HG03196 (cell line): ENCODE results near the gene DPPA3.
"Not testable (repeated sequence)": the region's sequence is repeated elsewhere in the genome, so short reads cannot be mapped to it uniquely, and the experiment has no call there.

ENCODE experiments used
- ATAC-seq: cut with Tn5 transposase; IDR thresholded peaks from one replicate; pipeline ENCODE4 v1.9.1; 2021; ENCODE audit not compliant: unreplicated experiment

The DPPA3 gene

GRCh38 chr12:7729746-7730145, 18.5 kb downstream of the DPPA3 start:
- ATAC-seq: no peak

GRCh38 chr12:7730984-7731383, 19.8 kb downstream of the DPPA3 start:
- ATAC-seq: not testable (repeated sequence)

GRCh38 chr12:7731486-7731885, 20.3 kb downstream of the DPPA3 start:
- no peak for ATAC-seq

- no peak for ATAC-seq
Observed at GRCh38 chr12:7732993-7733392, 21.8 kb downstream of the DPPA3 start.

GRCh38 chr12:7747246-7747645, 36.0 kb downstream of the DPPA3 start, which contains the start of gene CLEC4C:
Gene CLEC4C, minus strand, starts transcription at chr12:7747375. Its CDS starts 27 bp downstream, at chr12:7747348.
- ATAC-seq: no peak

- no peak for ATAC-seq
Observed at GRCh38 chr12:7748852-7749251, 37.6 kb downstream of the DPPA3 start.

GRCh38 chr12:7749442-7749841, 38.2 kb downstream of the DPPA3 start:
- no peak for ATAC-seq

GRCh38 chr12:7750350-7750749, 39.1 kb downstream of the DPPA3 start:
- ATAC-seq: no peak

- no peak for ATAC-seq
Observed at GRCh38 chr12:7751394-7751793, 40.2 kb downstream of the DPPA3 start.

- ATAC-seq: not testable (repeated sequence)
Observed at GRCh38 chr12:7751941-7752922, 41.0 kb downstream of the DPPA3 start.

GRCh38 chr12:7755668-7756067, 44.4 kb downstream of the DPPA3 start:
- not testable (repeated sequence) for ATAC-seq

GRCh38 chr12:7756993-7757392, 45.8 kb downstream of the DPPA3 start:
- no peak for ATAC-seq

GRCh38 chr12:7758766-7759140, 47.5 kb downstream of the DPPA3 start:
- ATAC-seq: no peak
